HCT116 (cell line): ENCODE measurements around the gene OR13C4. TPM values are rescaled to one million over a fixed set of nuclear protein-coding genes. Genes with fewer than 3 reads are reported as not detected.

Source experiments
- ATAC-seq: fragments of 200-7000 bp; cut with Tn5 transposase; 2 replicates; pipeline ENCODE4 v1.9.1; 2020; ENCODE audit warnings: mild to moderate bottlenecking, moderate library complexity
- BruUV-seq: library from RNA; stranded (reverse); fragments of 400-500 nt; replicated peaks from 2 replicates; lab custom pipeline; 2021; lab: Mats Ljungman, UMichigan
- CTCF ChIA-PET: fragments of 300-600 bp; sonication (Branson Sonifier 250); formaldehyde crosslinking; loops from one replicate; lab custom pipeline; 2021; ENCODE audit warnings: antibody characterized with exemption; lab: Charles Lee
- POLR2A ChIA-PET: fragments of 300-600, 350-600 bp; sonication (Branson Sonifier 250); formaldehyde crosslinking; loops from one replicate; lab custom pipeline; 2021; ENCODE audit warnings: antibody characterized with exemption; lab: Charles Lee
- RAD21 ChIA-PET, 2 experiments: fragments of 300-600 bp; sonication (Branson Sonifier 250); formaldehyde crosslinking; loops; one replicate each; lab custom pipeline; 2023; ENCODE audit warnings: low total read pairs in 2 of 2; ENCODE audit not compliant: uncharacterized antibody in 2 of 2, unreplicated experiment in 2 of 2, low non-redundant PET in 1 of 2; lab: Charles Lee
- DNase-seq: peaks from one replicate; pipeline ENCODE4 v3.0.0-alpha.2; 2010; ENCODE audit warnings: low read depth, low spot score
- H2AFZ ChIP-seq: fragments of 200-600 bp; shearing (Covaris generic), sonication (generic); 2 replicates; pipeline ENCODE4 v1.6.1; 2017; ENCODE audit warnings: low read depth, mixed run types, mixed read lengths, antibody characterized with exemption, low read length; ENCODE audit not compliant: poor library complexity, severe bottlenecking
- H3K27ac ChIP-seq: 2 replicates; pipeline ENCODE4 v1.5.1; 2012; ENCODE audit warnings: low read depth, low read length
- H3K27me3 ChIP-seq: fragments of 200-600 bp; sonication (generic); 2 replicates; pipeline ENCODE4 v1.6.1; 2016; ENCODE audit warnings: mixed run types, low read length, mixed read lengths; ENCODE audit not compliant: insufficient read depth
- H3K36me3 ChIP-seq, 2 experiments: fragments of 200-500 bp in 1 of 2; fragments of 200-600 bp in 1 of 2; sonication (Bioruptor generic) in 1 of 2; sonication (generic) in 1 of 2; 2 replicates each; pipeline versions ENCODE4 v1.5.1 to v1.6.1; 2014 to 2016; ENCODE audit warnings: low read length in 2 of 2, inconsistent platforms in 1 of 2, mixed read lengths in 1 of 2, mixed run types in 1 of 2; ENCODE audit not compliant: insufficient read depth in 2 of 2, control insufficient read depth in 1 of 2
- H3K4me1 ChIP-seq, 2 experiments: fragments of 200-600 bp in 1 of 2; sonication (generic) in 1 of 2; 2 replicates each; pipeline versions ENCODE4 v1.5.1 to v1.6.1; 2012 to 2017; ENCODE audit warnings: low read length in 2 of 2, inconsistent platforms in 1 of 2, mild to moderate bottlenecking in 1 of 2, mixed read lengths in 1 of 2, mixed run types in 1 of 2, moderate library complexity in 1 of 2; ENCODE audit not compliant: insufficient read depth in 2 of 2, control insufficient read depth in 1 of 2
- H3K4me2 ChIP-seq: fragments of 200-600 bp; sonication (generic); 2 replicates; pipeline ENCODE4 v1.6.1; 2017; ENCODE audit warnings: mixed run types, low read length, mixed read lengths
- H3K4me3 ChIP-seq, 2 experiments: fragments of 200-600 bp in 1 of 2; sonication (generic) in 1 of 2; replicated peaks in 1 of 2; 2 replicates each; pipeline ENCODE4 v1.5.1; 2011 to 2016; ENCODE audit warnings: low read length in 2 of 2, control low read depth in 1 of 2, low read depth in 1 of 2, mild to moderate bottlenecking in 1 of 2, mixed read lengths in 1 of 2, mixed run types in 1 of 2
- H3K79me2 ChIP-seq: fragments of 200-600 bp; sonication (generic); 2 replicates; pipeline ENCODE4 v1.6.1; 2017; ENCODE audit warnings: mild to moderate bottlenecking, mixed run types, low read length, moderate library complexity, mixed read lengths; ENCODE audit not compliant: insufficient read depth
- H3K9ac ChIP-seq: fragments of 200-600 bp; sonication (generic); 2 replicates; pipeline ENCODE4 v1.6.1; 2016; ENCODE audit warnings: low read length, mixed read lengths
- H3K9me2 ChIP-seq: fragments of 200-600 bp; sonication (generic), shearing (Covaris generic); 2 replicates; pipeline ENCODE4 v1.6.1; 2017; ENCODE audit warnings: mixed run types, mild to moderate bottlenecking, moderate library complexity; ENCODE audit not compliant: insufficient read depth
- H3K9me3 ChIP-seq, 2 experiments: fragments of 200-500 bp in 1 of 2; fragments of 200-600 bp in 1 of 2; sonication (Bioruptor generic) in 1 of 2; sonication (generic) in 1 of 2; 2 replicates each; pipeline ENCODE4 v1.6.1; 2014 to 2017; ENCODE audit warnings: low read length in 2 of 2, mixed read lengths in 2 of 2, inconsistent platforms in 1 of 2, low read depth in 1 of 2, mild to moderate bottlenecking in 1 of 2, mixed run types in 1 of 2, moderate library complexity in 1 of 2; ENCODE audit not compliant: control insufficient read depth in 1 of 2, insufficient read depth in 1 of 2
- H4K20me1 ChIP-seq: fragments of 200-600 bp; sonication (generic), shearing (Covaris generic); 2 replicates; pipeline ENCODE4 v1.6.1; 2017; ENCODE audit warnings: mixed run types, mild to moderate bottlenecking, moderate library complexity; ENCODE audit not compliant: insufficient read depth
- ATF3 ChIP-seq: IDR thresholded peaks from 2 replicates; pipeline ENCODE4 v1.6.1; 2012
- CBX3 ChIP-seq: IDR thresholded peaks from 2 replicates; pipeline ENCODE4 v1.6.1; 2012; ENCODE audit warnings: low read depth
- EGR1 ChIP-seq: IDR thresholded peaks from 2 replicates; pipeline ENCODE4 v1.6.1; 2012; ENCODE audit warnings: low read depth
- ELF1 ChIP-seq: IDR thresholded peaks from 2 replicates; pipeline ENCODE4 v1.6.1; 2012; ENCODE audit warnings: low read depth, borderline replicate concordance
- EZH2 ChIP-seq: fragments of 200-600 bp; sonication (generic); IDR thresholded peaks from 2 replicates; pipeline ENCODE4 v1.6.1; 2017; ENCODE audit warnings: antibody characterized with exemption, mixed run types
- JUND ChIP-seq: IDR thresholded peaks from 2 replicates; pipeline ENCODE4 v1.6.1; 2012
- POLR2A ChIP-seq: IDR thresholded peaks from 2 replicates; pipeline ENCODE4 v1.7.0; 2011; ENCODE audit warnings: borderline replicate concordance; ENCODE audit not compliant: insufficient read depth, insufficient read length; ENCODE audit errors: extremely low read depth
- POLR2AphosphoS5 ChIP-seq: IDR thresholded peaks from 2 replicates; pipeline ENCODE4 v1.6.1; 2011; ENCODE audit warnings: mild to moderate bottlenecking, low read depth, low read length, moderate library complexity
- RAD21 ChIP-seq: IDR thresholded peaks from 2 replicates; pipeline ENCODE4 v1.6.1; 2012; ENCODE audit warnings: low read depth, mild to moderate bottlenecking
- SIN3A ChIP-seq: IDR thresholded peaks from 2 replicates; pipeline ENCODE4 v1.6.1; 2012; ENCODE audit warnings: low read depth
- SRF ChIP-seq: IDR thresholded peaks from 2 replicates; pipeline ENCODE4 v1.6.1; 2012; ENCODE audit warnings: low read depth
- TCF7L2 ChIP-seq: IDR thresholded peaks from 2 replicates; pipeline ENCODE4 v1.7.0; 2011; ENCODE audit warnings: borderline replicate concordance, inconsistent platforms; ENCODE audit not compliant: insufficient read depth, insufficient read length; ENCODE audit errors: extremely low read depth
- YY1 ChIP-seq: IDR thresholded peaks from 2 replicates; pipeline ENCODE4 v1.6.1; 2011; ENCODE audit warnings: low read length, low read depth, moderate library complexity, mild to moderate bottlenecking; ENCODE audit not compliant: insufficient replicate concordance; ENCODE audit errors: extremely low read depth
- ZBTB33 ChIP-seq: IDR thresholded peaks from 2 replicates; pipeline ENCODE4 v1.6.1; 2011; ENCODE audit warnings: mild to moderate bottlenecking, low read length, moderate library complexity; ENCODE audit not compliant: insufficient replicate concordance; ENCODE audit errors: extremely low read depth
- ZNF274 ChIP-seq: fragments of 200-500 bp; sonication (Bioruptor generic); IDR thresholded peaks from 2 replicates; pipeline ENCODE4 v1.6.1; 2014; ENCODE audit warnings: mild to moderate bottlenecking, low read depth, low read length, inconsistent platforms
- intact Hi-C: fragments of 100-400 bp; cut with micrococcal nuclease; formaldehyde crosslinking; loops from 2 replicates; pipeline ENCODE4 v1.10.0; 2022
- total RNA-seq: library from RNA; stranded (reverse); gene quantifications from one replicate; pipeline ENCODE4 v1.2.1, GENCODE V29; 2021; ENCODE audit not compliant: unreplicated experiment
- TF ChIP-seq, protein P1 (sequence below): IDR thresholded peaks from 2 replicates; pipeline ENCODE4 v1.6.1; 2012; ENCODE audit warnings: low read depth

OR13C4 gene
- total RNA-seq, 1 experiment from 2014 or later, result not detected

DNA sequence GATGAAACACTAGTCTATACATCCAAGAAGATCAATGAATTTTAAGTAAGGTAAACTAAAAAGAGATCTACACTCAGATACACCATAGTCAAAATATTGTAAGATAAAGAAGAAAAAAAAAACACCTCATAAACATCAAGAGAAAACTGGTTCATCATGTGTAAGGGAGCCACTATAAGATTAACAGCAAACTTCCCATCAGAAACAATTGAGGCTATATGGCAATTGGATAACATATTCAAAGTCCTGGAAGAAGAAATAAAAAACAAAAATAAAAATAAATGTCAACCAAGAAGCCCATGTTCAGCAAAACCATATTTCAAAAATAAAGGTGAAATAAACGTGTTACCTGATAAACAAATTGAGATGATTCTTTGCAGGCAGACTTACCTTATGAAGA lies 45.6 kb upstream of the OR13C4 start:
- Histone ChIP-seq H3K9ac (no peak overlapping the region), H3K36me3 (no peaks in the 10 kb centered on the region), H3K27me3 (no peaks in the 10 kb centered on the region), H3K4me2 (no peak overlapping the region), H3K4me3 (no peak overlapping the region), H3K27ac (no peak overlapping the region), H3K4me1 (no peaks in the 10 kb centered on the region), H4K20me1 (no peaks in the 10 kb centered on the region), H2AFZ (no peak overlapping the region), H3K9me2 (no peaks in the 10 kb centered on the region), H3K9me3 (no peaks in the 10 kb centered on the region), H3K79me2 (no peaks in the 10 kb centered on the region)
- ChIA-PET RAD21 (no interaction called here), POLR2A (no interaction called here), CTCF (no interaction called here)
- ATAC-seq (no peak), DNase-seq (no peak)
- TF ChIP-seq CBX3 (no peak), TCF7L2 (no peak), JUND (no peak), EGR1 (no peak), ELF1 (no peak), RAD21 (no peak), SIN3A (no peak), EZH2 (no peak), ATF3 (no peak)
- no TSS peak for BruUV-seq
- intact Hi-C loops, result no loop called here

- Histone ChIP-seq H3K9me3 (no peaks in the 10 kb centered on the region), H3K36me3 (no peaks in the 10 kb centered on the region), H3K79me2 (no peaks in the 10 kb centered on the region), H4K20me1 (no peaks in the 10 kb centered on the region), H3K27me3 (no peaks in the 10 kb centered on the region), H2AFZ (no peak within 1 kb of the TSS), H3K9me2 (no peaks in the 10 kb centered on the region), H3K4me1 (no peaks in the 10 kb centered on the region), H3K4me3 (no peak within 1 kb of the TSS), H3K9ac (no peak within 1 kb of the TSS), H3K4me2 (no peak within 1 kb of the TSS), H3K27ac (no peak within 1 kb of the TSS)
- intact Hi-C loops, result no loop called here
- DNase-seq (no peak), ATAC-seq (no peak)
- RAD21 ChIA-PET, result no interaction called here
- CTCF ChIA-PET, result no interaction called here
- BruUV-seq, result no TSS peak
- POLR2A ChIA-PET, result no interaction called here
- TF ChIP-seq POLR2A, result no peak
- TF ChIP-seq, protein P1, sequence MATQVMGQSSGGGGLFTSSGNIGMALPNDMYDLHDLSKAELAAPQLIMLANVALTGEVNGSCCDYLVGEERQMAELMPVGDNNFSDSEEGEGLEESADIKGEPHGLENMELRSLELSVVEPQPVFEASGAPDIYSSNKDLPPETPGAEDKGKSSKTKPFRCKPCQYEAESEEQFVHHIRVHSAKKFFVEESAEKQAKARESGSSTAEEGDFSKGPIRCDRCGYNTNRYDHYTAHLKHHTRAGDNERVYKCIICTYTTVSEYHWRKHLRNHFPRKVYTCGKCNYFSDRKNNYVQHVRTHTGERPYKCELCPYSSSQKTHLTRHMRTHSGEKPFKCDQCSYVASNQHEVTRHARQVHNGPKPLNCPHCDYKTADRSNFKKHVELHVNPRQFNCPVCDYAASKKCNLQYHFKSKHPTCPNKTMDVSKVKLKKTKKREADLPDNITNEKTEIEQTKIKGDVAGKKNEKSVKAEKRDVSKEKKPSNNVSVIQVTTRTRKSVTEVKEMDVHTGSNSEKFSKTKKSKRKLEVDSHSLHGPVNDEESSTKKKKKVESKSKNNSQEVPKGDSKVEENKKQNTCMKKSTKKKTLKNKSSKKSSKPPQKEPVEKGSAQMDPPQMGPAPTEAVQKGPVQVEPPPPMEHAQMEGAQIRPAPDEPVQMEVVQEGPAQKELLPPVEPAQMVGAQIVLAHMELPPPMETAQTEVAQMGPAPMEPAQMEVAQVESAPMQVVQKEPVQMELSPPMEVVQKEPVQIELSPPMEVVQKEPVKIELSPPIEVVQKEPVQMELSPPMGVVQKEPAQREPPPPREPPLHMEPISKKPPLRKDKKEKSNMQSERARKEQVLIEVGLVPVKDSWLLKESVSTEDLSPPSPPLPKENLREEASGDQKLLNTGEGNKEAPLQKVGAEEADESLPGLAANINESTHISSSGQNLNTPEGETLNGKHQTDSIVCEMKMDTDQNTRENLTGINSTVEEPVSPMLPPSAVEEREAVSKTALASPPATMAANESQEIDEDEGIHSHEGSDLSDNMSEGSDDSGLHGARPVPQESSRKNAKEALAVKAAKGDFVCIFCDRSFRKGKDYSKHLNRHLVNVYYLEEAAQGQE, result no peak
- TF ChIP-seq ZNF274, result no peak
- no peak for TF ChIP-seq YY1
- TF ChIP-seq RAD21, result no peak
- TF ChIP-seq TCF7L2, result no peak
- TF ChIP-seq ELF1, result no peak
- no peak for TF ChIP-seq CBX3
- no peak for TF ChIP-seq POLR2AphosphoS5
- TF ChIP-seq ZBTB33, result no peak
- TF ChIP-seq SIN3A, result no peak
- TF ChIP-seq SRF, result no peak
- no peak for TF ChIP-seq EGR1
These were observed 41.9 kb upstream of the OR13C4 start, which contains the start of gene OR13C8 for GRCh38 chr9:104568868-104569267. Gene OR13C8 (plus strand): TSS chr9:104569168. CDS start chr9:104569168, 0 bp downstream.
